NOMO-1 treated with DMSO at 0.1 percent for 48 hours (cell line): ENCODE data around the gene FOXP2.
A peak's percentile ranks its signal among the peaks of the same experiment; 100 is the strongest.

Experiments
- DNase-seq: peaks from one replicate; lab custom pipeline; 2025; ENCODE audit not compliant: unreplicated experiment; lab: John Stamatoyannopoulos, UW

Gene FOXP2

GRCh38 chr7:114703677-114704076, 289.1 kb downstream of the FOXP2 start:
- no peak for DNase-seq

- DNase-seq: no peak
Observed at GRCh38 chr7:114708646-114709045, 294.0 kb downstream of the FOXP2 start.

- DNase-seq: no peak
Observed at GRCh38 chr7:114710499-114710898, 295.9 kb downstream of the FOXP2 start.

- no peak for DNase-seq
Observed at GRCh38 chr7:114711241-114711640, 296.6 kb downstream of the FOXP2 start.

GRCh38 chr7:114715907-114716306, 301.3 kb downstream of the FOXP2 start:
- DNase-seq: peak; percentile 11

GRCh38 chr7:114718861-114719260, 304.2 kb downstream of the FOXP2 start:
- DNase-seq: no peak

GRCh38 chr7:114720725-114721124, 306.1 kb downstream of the FOXP2 start:
- no peak for DNase-seq

- no peak for DNase-seq
Observed at GRCh38 chr7:114722562-114722961, 307.9 kb downstream of the FOXP2 start.

GRCh38 chr7:114723308-114723707, 308.7 kb downstream of the FOXP2 start:
- DNase-seq: no peak

- DNase-seq: no peak
Observed at GRCh38 chr7:114740095-114740494, 325.5 kb downstream of the FOXP2 start.

- DNase-seq: no peak
Observed at GRCh38 chr7:114740941-114741340, 326.3 kb downstream of the FOXP2 start.

GRCh38 chr7:114741911-114742310, 327.3 kb downstream of the FOXP2 start:
- DNase-seq: no peak
